HG03103 (cell line): ENCODE results near the gene TNN.
"Not testable (repeated sequence)": the region's sequence is repeated elsewhere in the genome, so short reads cannot be mapped to it uniquely, and the experiment has no call there.

Source experiments
- ATAC-seq: cut with Tn5 transposase; IDR thresholded peaks from one replicate; pipeline ENCODE4 v1.9.1; 2021; ENCODE audit warnings: low read depth; ENCODE audit not compliant: unreplicated experiment

Gene TNN

GRCh38 chr1:175106536-175106935, 38.9 kb downstream of the TNN start:
- not testable (repeated sequence) for ATAC-seq

- not testable (repeated sequence) for ATAC-seq
These were observed 40.7 kb downstream of the TNN start for GRCh38 chr1:175108331-175108820.

- ATAC-seq, result no peak
These were observed 47.4 kb downstream of the TNN start for GRCh38 chr1:175114996-175115395.

- no peak for ATAC-seq
These were observed 48.7 kb downstream of the TNN start for GRCh38 chr1:175116210-175116798.

- ATAC-seq, result no peak
These were observed 49.3 kb downstream of the TNN start for GRCh38 chr1:175116903-175117302.

GRCh38 chr1:175118375-175119367, 51.0 kb downstream of the TNN start:
- no peak for ATAC-seq

GRCh38 chr1:175120511-175120910, 52.9 kb downstream of the TNN start:
- ATAC-seq, result no peak

GRCh38 chr1:175124861-175125260, 57.2 kb downstream of the TNN start:
- no peak for ATAC-seq

DNA sequence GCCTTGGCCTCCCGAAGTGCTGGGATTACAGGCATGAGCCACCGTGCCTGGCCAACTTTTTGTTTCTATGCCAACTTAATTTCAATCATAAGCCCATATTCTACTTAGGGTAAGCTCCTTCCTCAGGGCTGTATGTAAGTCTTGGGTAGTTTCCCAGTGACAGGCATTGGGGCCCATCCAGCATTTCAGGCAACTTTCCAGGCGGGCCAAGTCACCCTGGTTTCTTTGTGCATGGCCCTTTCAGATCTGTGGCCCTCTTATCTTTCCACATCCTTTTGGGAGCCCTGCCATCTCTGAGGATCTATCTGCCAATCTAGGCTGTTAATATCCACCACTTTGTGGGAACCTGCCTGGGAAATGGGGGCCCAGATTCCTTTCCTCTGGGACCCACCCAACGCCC, 58.7 kb downstream of the TNN start:
- ATAC-seq, result no peak

GRCh38 chr1:175127565-175127964, 59.9 kb downstream of the TNN start:
- no peak for ATAC-seq

DNA sequence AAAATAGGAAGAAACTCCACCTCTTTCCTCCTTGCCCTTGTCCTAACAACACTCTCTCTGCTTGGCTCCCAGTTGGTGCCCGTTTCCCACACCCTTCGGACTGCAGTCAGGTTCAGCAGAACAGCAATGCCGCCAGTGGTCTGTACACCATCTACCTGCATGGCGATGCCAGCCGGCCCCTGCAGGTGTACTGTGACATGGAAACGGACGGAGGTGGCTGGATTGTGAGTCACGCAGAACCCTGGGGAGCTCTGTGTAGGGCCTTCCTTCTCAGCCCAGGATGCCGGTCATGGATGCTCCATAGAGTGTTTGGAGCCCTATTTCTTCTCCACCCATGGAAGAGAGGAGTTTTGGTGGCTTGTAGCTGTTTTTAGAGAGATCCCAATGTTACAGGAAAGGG, 60.9 kb downstream of the TNN start:
- ATAC-seq, result no peak

DNA sequence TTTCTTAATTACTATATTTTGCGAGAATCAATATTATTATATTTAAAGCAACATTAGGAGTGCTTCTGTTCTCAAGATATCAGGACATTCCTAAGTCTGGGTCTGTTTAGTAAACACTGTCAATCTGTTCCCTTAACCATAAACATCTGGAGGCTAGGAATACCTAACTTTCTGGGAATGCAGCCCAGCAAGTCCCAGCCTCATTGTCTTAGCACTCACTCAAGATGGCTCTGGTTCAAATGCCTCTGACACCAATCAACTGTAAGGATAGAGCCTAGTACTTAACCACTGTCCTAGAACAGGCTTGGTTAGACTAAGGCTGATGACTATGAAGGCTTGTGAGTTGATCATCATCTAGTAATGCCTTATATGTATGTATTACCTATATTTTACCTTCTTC, 61.5 kb downstream of the TNN start:
- ATAC-seq, result no peak

DNA sequence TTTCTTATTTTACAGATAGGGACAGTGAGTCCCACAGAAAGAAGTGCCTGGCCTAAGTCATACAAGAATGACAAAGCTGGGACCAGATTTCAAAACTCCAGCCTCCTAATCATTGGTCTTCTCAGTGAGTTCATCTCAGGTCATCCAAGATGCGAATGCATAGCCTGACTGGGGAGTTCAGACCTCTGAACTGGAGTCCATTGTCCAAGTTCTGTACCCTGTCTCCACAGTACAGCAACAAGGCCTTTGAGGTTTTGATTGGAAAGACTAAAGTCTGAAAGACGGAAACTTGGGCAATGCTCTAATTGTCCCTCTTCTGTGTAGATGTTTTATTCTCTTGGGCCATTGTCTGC, 62.0 kb downstream of the TNN start:
- ATAC-seq, result no peak

- ATAC-seq, result no peak
These were observed 62.5 kb downstream of the TNN start for GRCh38 chr1:175129997-175130648.

DNA sequence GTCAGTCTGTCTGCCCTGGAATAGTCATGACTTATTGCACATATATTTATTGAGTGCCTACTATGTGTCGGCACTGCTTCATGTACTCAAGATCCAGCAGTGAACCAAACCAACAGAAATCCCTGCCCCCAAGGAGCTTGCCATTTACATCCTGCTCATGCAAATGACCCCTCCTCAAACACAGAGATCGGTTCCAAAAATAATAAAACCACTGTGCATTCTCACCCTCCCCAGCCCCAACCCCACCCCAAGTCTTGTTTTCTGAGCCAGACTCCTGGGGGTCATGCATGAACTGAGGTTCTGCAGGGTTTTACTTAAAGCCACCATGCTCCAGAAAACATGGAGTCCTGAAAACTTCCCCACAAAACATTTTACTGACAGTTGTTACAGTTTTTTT, 63.0 kb downstream of the TNN start:
- no peak for ATAC-seq

- no peak for ATAC-seq
These were observed 63.5 kb downstream of the TNN start for GRCh38 chr1:175131095-175131494.

DNA sequence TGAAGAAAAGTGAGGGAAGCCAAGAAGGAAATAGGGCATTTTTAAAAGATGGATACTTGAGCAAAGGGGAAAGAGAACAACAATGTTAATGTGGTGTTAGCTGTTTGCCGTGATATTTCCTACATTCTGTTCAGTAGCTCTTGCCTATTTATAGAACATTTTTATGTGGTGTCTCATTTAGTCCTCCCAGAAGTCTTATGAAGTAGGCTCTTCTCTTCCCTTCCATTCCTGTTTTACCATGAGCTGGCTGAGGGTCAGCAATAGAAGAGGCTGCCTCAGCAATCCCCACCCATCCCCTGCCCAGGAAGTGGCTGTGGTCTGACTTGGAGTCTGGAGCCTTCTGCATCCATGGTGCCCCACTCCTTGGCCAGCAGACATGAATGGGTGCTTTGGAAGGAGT, 64.8 kb downstream of the TNN start:
- no peak for ATAC-seq

DNA sequence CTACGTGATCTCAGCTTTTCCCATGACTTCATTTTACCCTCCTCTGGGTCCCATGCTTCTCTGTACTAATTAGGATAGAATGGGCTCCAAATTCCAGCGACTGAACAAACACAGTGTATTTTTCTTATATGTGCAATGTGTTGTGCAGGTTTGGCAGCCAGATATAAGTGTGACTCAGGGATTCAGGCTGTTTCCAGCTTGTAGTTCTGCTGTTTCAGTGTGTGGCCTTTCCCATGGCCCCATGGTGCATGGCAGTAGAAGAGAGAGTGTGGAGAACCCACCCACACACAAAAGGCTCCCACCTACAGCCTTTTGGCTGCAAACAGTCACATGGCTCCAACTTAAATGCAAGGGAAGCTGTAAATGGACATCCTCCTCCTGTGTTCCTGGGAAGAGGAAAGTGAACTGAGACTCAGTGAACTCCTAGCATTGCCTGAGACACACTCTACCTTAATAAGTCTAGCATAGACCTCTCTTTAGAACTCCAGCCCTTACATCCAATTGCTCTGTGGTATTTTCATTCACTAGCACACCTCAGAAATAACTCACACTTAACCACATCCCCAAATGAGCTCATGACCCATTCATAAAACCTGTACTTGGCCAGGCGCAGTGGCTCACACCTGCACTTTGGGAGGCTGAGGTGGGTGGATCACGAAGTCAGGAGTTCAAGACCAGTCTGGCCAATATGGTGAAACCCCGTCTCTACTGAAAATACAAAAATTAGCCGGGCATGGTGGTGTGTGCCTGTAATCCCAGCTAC, 66.2 kb downstream of the TNN start:
- ATAC-seq, result no peak

DNA sequence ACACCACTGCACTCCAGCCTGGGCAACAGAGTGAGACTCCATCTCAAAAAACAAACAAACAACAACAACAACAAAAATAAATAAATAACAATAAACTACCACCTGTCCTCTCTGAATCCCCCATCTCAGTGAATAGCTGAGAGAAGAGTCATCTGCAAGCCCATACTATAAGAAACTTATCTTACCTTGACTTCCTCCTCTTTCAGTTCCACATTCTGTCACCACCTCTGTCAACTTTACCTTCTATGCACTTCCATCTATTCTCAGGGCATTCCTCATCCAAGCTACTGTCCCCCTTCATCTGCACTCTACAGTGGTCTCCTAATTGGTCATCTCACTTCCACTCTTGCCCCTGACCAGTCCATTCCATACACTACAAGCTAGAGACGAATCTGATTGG, 66.9 kb downstream of the TNN start:
- ATAC-seq, result no peak

DNA sequence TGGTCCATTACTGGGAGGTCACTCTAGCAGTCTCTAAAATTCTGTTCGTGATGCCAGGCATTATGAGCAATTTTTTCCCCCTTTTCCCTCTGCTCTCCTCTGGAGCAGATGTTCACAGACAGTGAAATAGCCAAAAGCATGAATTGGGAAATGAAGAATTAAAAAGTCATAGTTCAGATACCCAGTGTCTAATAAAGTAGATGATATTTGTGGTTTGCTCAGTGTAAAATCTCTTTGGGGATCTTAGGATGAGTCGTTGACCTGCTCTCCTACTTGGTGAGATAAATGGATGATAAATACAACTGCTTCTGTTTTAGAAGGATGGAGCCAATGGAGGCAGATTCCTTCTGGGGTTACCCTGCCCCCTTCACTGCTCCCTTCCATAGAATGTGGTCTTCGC, 68.6 kb downstream of the TNN start:
- ATAC-seq, result no peak

GRCh38 chr1:175137369-175137768, 69.7 kb downstream of the TNN start:
- no peak for ATAC-seq
